ENCODE results near the gene ATP2C1. TPM values are rescaled to one million over a fixed set of nuclear protein-coding genes. Genes with fewer than 3 reads are reported as not detected.

Gene ATP2C1
- total RNA-seq, 1 donor from 2014 or later = 57.2 TPM

DNA sequence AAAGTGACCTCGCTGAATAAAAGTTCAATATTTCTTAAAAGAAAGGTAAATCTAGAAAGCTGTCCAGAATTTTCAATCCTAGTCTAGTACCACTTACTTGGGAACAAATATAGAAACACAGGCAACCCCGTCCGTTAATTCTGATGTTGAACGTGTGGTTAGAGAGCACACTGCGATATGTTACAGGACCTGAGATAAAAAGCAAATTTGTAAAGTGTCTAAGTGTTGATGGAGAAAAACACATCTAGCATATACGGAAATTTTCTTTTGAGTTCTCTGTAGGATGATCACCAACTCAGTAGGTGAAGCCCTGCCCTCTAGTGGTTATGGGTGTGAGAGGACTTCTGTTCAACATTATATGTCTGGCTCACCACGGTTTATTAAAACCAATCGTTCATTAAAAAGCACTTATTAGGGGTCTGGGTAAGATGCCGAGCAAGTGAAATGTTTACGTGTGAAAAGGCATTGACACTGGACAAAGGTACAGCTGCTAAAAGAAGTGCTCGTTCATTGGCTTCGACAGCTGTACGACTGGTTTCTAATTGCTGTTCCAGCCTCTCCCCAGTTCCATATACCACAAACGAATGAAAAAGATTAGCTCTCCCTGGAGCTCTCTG, 1.0 kb upstream of the ATP2C1 start:
- intact Hi-C loops (cut with DNase I) = loop anchor here (1.0 to 5.0 kb wide), 4 partner anchors 40 to 489 kb away; partner anchors contain the start of gene NUDT16
- DNase-seq (ENCODE audit: missing footprints) = no peak
- peak; percentile 75 for ATAC-seq

DNA sequence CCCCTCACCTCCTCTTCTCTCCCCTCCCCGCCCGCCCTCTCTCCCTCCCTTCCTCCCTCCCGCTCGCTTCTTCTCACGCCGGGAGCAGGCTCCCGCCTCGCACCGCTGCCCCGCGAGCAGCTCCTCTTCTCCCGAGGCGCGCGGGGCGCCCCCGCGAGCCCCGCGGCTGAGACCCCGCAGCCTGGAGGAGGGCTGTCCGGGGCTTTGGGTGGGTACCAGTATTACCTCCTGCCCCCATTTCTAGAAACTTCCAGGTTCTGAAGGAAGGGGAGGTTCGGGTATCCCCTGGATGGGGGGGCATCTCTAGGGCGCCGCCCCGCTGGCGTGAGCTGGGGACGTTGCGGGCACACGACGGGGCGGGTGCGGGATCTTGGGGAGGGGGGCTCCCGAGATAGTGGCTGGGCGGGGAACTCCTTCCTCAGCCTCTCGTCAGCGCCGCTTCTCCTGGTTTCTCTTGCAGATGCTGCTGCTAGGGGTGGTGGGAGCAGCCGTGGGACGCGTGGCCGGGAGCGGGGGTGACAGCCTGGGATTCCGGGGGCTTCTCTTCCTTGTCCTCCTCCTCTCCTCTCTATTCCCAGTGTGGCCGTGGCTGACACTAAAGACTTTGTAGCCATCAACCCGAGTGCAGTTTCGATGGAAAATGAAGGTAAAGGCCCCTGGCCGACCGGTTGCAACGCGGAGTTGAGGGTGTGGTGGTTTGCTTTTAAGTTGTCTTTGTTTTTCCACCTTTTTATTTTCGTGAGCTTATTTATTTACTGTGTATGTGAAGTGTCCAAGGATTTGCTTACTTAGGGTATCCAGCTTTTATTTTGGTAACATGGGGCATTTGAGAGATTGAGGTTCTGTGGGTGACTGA, 474 bp downstream of the ATP2C1 start:
- DNase-seq (ENCODE audit: missing footprints) (peak; percentile 71), ATAC-seq (no peak)
- intact Hi-C loops (cut with DNase I) = loop anchor here (5.0 kb wide), 2 partner anchors 68 to 488 kb away; partner anchors contain the start of gene NUDT16

GRCh38 chr3:130894986-130895280, 1.0 kb downstream of the ATP2C1 start:
- intact Hi-C loops (cut with DNase I) = loop anchor here (5.0 kb wide), 2 partner anchors 67 to 487 kb away; partner anchors contain the start of gene NUDT16
- ATAC-seq (no peak), DNase-seq (ENCODE audit: missing footprints) (no peak)

- no peak for ATAC-seq
- intact Hi-C loops (cut with DNase I) = no loop called here
- no peak for DNase-seq (ENCODE audit: missing footprints)
These were observed 2.0 kb downstream of the ATP2C1 start for GRCh38 chr3:130895690-130896488.

GRCh38 chr3:130897316-130897715, 3.4 kb downstream of the ATP2C1 start:
- DNase-seq (ENCODE audit: missing footprints) (no peak), ATAC-seq (no peak)
- intact Hi-C loops (cut with DNase I) = no loop called here

- intact Hi-C loops (cut with DNase I) = no loop called here
These were observed 7.1 kb downstream of the ATP2C1 start for GRCh38 chr3:130900959-130901358.

GRCh38 chr3:130901463-130902204, 7.8 kb downstream of the ATP2C1 start:
- no peak for ATAC-seq
- intact Hi-C loops (cut with DNase I) = no loop called here
- no peak for DNase-seq (ENCODE audit: missing footprints)

More at GRCh38 chr3:130900959-130901358, 7.1 kb downstream of the ATP2C1 start:
- ATAC-seq (no peak), DNase-seq (ENCODE audit: missing footprints) (no peak)

GRCh38 chr3:130903412-130903908, 9.6 kb downstream of the ATP2C1 start:
- DNase-seq (ENCODE audit: missing footprints) (no peak), ATAC-seq (no peak)
- intact Hi-C loops (cut with DNase I) = no loop called here

- no peak for DNase-seq (ENCODE audit: missing footprints)
- no peak for ATAC-seq
- intact Hi-C loops (cut with DNase I) = no loop called here
These were observed 10.6 kb downstream of the ATP2C1 start for GRCh38 chr3:130904491-130904890.

- intact Hi-C loops (cut with DNase I) = no loop called here
- ATAC-seq (peak; percentile 57), DNase-seq (ENCODE audit: missing footprints) (no peak)
These were observed 11.7 kb downstream of the ATP2C1 start for GRCh38 chr3:130905551-130905950.

DNA sequence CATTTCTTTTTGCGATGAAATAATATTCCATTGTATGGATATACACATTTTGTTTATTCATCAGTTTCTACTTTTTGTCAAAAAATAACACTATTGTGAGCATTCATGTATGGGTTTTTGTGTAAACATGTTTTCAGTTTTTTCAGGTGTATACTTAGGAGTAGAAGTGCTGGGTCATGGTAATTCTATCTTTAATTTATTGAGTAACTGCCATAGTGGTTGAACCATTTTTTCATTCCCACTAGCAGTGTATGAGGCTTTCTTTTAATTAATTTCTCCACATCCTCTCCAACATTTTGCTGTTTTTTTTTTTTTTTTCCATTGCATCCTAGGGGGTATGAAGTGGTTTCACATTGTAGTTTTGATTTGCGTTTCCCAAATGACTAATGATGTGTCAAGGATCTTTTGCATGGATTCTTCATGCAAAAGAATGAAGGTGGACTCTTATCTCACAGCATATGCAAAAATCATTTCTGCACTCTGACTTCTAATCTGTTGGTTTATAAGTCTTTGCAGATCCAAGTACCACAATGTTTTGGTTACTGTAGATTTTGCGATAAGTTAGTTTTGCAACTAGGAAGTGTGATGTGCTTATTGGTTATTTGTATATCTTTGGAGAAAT, 12.6 kb downstream of the ATP2C1 start:
- no peak for ATAC-seq
- DNase-seq (ENCODE audit: missing footprints) = no peak
- intact Hi-C loops (cut with DNase I) = no loop called here

- no peak for ATAC-seq
- DNase-seq (ENCODE audit: missing footprints) = no peak
- intact Hi-C loops (cut with DNase I) = no loop called here
These were observed 13.6 kb downstream of the ATP2C1 start for GRCh38 chr3:130907500-130907899.

- ATAC-seq (no peak), DNase-seq (ENCODE audit: missing footprints) (no peak)
- intact Hi-C loops (cut with DNase I) = no loop called here
These were observed 14.1 kb downstream of the ATP2C1 start for GRCh38 chr3:130907966-130908365.

GRCh38 chr3:130915567-130916292, 21.8 kb downstream of the ATP2C1 start:
- intact Hi-C loops (cut with DNase I) = no loop called here
- peak; percentile 64 for ATAC-seq
- no peak for DNase-seq (ENCODE audit: missing footprints)

- intact Hi-C loops (cut with DNase I) = no loop called here
- DNase-seq (ENCODE audit: missing footprints) = no peak
- no peak for ATAC-seq
These were observed 22.8 kb downstream of the ATP2C1 start for GRCh38 chr3:130916507-130917167.

DNA sequence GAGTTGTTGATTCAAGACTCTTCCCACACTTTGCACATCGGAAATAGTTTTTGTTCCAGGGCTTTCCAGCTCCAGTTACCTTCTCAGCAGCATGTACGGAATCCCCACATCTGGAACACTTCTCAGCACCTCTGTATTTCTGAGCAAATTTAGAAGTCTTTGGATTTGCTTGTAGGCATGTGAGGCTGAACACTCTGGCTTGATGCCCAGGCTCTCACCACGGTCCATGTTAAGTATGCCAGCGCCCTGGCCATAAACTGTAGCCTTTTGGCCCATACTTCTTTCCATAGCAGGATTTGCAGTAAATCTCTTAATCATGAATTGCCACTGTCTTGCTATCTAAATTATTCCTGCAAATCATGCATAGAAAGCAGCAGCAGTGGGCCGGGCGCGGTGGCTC, 24.4 kb downstream of the ATP2C1 start:
- intact Hi-C loops (cut with DNase I) = no loop called here
- ATAC-seq = no peak
- DNase-seq (ENCODE audit: missing footprints) = peak; percentile 33

DNA sequence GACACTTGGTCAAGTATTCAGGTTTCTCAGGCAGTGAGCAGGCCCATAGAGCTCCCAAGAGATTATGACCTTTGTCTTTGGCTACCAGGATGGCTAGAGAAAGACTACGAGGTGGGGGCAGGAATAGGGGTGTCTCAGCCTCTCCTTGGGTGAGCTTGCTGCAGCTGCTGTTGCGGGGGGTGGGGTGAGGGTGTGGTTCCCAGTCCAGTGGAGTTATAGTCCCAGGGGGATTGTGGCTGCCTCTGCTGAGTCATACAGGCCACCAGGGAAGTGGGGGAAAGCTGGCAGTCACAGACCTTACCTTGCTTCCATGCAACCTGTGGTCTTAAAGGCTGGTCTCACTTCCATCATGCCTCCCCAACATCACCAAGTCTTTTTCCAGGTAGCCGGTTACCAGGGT, 31.7 kb downstream of the ATP2C1 start:
- ATAC-seq = no peak
- DNase-seq (ENCODE audit: missing footprints) = no peak

More for the DNA sequence above, 31.7 kb downstream of the ATP2C1 start:
- intact Hi-C loops (cut with DNase I) = no loop called here
